Activated CD4-positive, alpha-beta T cell treated with anti-CD3 and anti-CD28 coated beads, Interleukin-10, Interleukin-2, amounts not matched to agents 100 ng/mL and 50 ng/mL, durations not matched to agents 16 hours and 8 hours (primary cell): Measurements from ENCODE around the gene VSIG2.

Experiments
- DNase-seq: peaks from one replicate; pipeline ENCODE4 v3.0.0-alpha.2; 2020

VSIG2 gene

DNA sequence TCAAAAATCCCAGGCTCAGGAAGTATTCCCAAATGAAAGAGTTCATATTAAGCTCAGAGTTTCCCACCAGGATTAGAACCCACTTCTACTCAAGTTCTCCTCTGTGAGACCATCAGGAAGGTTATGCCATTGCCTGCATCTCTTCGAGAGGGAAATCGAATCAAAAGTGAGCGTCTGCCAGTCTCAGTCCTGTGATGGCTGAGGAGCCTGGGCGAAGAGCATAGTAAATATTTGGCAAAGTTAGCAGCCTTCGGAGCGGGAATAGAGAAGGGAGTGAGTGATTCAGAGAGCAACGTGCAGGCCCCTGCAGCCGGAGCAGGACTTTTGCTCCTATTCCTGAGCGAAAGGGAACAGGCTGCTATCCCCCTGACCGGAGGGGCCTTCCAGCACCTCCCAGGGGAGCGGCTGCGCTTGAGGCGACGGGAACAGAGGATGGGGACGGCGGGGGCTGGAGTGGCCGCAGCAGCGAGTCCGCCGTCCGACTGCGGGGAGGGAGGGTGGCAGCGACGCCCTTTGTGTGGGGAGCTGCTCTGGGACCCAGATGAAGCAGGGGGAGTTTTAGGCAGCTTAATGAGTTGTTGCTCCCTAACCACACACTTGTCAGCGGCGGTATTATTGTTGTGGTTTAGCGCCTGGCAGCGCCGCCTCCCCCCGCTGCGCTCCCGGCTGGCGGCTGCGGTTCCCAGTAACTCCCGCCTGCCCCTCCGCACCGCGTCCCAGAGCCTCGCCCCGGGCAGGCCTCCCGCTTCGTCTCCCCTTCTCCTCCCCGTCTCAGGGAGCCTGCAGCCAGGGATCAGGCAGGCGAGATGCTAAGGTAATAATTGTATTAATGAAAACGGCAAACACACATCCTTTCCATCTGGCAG, 34.0 kb downstream of the VSIG2 start:
- peak; percentile 11 for DNase-seq

DNA sequence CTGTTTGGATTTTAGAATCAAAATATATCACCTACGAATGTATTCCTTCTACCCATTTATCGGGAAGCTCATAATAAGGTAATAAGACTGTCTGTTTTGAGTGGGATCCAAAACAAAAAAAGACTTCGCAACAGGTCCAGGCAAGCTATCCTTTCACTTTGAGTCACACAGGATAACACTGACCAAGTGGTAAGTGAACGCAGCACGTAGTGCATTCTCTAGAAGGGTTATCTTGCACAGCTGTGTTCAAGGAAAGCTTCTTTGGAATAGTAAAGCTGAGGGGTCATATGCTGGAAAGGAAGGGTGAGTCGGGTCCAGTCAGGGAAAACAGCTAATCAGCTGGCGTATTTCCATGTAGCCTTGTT, 34.7 kb downstream of the VSIG2 start:
- no peak for DNase-seq

DNA sequence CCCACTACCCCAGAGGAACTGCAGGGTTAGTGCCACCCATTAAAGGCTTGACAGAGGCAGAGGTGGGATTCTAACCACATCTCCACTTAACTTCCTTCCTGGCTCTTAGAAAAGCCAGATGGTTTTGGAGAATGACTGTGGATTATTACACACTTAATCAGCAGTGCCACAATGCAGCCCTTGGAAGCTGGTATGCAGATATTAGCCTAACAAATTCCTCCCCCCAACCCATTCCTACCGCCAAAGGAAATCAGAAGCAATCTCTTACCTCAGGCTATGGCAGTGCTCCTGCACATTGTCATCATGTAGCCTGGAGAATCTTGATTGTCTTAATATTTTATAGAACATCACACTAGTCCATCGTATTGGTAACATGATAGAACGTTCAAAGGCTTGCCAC, 35.5 kb downstream of the VSIG2 start:
- DNase-seq = no peak

DNA sequence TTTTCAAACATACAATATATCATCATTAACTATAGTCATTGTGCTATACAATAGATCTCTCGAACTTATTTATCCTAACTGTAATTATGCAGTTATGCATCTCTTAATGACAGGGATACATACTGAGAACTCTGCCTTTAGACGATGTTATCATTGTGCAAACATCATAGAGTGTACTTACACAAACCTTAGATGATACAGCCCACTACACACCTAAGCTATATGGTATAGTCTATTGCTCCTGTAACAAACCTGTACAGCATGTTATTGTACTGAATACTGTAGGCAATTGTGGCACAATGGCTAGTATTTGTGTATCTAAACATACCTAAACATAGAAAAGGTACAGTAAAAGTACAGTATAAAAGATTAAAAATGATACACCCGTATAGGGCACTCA, 39.7 kb downstream of the VSIG2 start:
- DNase-seq = no peak

DNA sequence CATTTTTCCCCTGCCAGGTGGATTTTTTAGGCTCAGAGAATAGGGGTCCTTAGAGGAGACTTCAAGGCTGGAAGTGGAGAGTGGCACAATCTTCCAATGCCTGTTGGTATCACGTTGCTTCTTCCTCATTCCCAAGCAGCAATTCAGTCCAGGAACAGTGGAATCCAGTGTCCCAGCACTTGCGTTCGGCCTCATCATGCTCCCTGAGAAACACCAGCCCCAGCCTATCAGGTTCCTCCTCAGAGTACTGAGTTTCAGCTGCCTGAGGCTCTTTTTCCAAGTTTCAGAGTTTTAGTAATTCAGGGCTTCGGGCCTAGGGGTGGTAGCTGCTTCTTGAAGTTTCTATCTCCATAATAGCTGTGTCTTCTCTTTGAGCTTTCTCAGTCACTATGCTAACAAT, 44.2 kb downstream of the VSIG2 start:
- DNase-seq = no peak

DNA sequence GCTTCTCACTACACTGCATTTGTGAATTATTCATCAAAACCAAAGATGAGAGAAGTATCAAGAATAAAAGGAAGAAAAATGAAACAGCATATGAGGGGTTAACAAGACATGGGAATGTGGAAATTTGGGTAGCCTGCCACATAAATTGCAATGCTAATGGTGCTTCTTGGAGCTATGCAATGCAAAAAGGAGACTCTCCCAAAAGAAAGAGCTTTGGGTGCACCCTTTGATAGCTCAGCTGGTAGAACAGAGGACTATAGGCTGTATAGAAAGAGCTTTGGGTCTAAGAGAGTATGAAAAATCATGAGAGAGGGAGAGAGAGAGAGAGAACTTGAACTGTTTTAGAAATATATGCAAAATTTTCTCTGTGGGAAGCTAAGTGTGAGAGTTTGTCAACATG, 52.0 kb downstream of the VSIG2 start:
- no peak for DNase-seq

DNA sequence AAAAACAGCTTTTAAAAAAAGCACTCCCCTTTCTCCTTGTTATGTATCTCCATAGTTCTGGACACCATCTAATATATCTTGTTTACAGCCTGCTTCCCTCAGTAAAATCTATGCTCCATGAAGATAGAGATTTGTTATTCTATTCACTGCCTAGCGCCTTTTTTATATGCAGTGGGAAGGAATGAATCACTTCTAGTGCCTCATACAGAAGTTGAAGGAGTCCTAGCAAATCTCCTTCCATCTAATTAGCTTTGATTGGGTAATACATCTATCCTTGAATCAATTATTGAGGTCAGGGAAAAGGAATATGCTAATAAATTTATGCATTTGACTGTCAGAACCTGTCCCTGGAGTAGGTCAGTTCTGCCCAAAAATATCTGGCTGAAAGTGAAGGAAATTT, 52.5 kb downstream of the VSIG2 start:
- DNase-seq = no peak
